ENCODE data around the gene GRIN2A.

The GRIN2A gene

DNA sequence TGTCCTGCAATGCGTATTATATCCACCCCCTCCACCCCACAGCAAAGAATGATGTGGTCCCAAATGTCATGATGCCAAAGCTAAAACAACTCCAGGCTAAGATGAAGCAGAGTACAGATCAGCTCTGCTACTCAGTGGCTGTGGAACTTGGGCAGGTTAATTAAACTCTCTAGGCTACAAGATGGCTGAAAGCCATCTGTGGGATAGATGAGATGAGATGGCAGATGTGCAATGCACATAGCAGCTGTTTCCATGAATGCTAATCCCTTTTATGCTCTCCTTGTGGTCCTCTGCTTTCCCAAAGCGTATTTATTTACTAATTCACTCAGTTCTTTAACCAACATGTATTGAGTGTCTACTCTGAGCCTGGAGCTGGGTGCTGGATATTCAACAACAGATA is 114.4 kb downstream of the GRIN2A start:
- no peaks in the 10 kb centered on the region for H3K9me3 Mint-ChIP-seq (ENCODE audit: low read depth)
- H3K4me1 Mint-ChIP-seq (ENCODE audit: low read depth): no peaks in the 10 kb centered on the region
- no peak overlapping the region for H3K4me3 Mint-ChIP-seq
- no peak overlapping the region for H3K27ac Mint-ChIP-seq
- peaks cover 2% of the 10 kb centered on the region for H3K27me3 Mint-ChIP-seq
- H3K36me3 Mint-ChIP-seq: no peaks in the 10 kb centered on the region

DNA sequence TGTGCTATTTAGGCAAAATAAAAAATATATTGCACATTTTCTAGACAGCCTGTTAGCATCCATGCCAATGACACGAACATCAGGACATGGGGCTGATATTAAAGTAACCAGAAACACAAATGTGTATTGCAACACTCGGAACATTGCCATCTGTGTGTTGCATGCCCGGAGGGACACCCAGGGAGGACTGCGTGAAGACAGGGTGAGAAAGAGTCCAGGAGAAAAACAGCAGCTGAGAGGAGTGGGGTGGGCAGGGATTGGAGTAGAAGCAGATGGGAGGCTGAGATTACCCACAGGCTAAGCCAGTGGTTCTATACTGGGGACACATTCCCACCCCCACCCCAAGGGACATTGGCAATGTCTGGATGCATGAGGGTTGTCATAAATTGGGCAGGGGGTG is 114.8 kb downstream of the GRIN2A start:
- Mint-ChIP-seq H3K36me3 (no peaks in the 10 kb centered on the region), H3K9me3 (ENCODE audit: low read depth) (no peaks in the 10 kb centered on the region), H3K4me1 (ENCODE audit: low read depth) (no peaks in the 10 kb centered on the region), H3K4me3 (no peak overlapping the region), H3K27ac (no peak overlapping the region), H3K27me3 (peaks cover 2% of the 10 kb centered on the region)

DNA sequence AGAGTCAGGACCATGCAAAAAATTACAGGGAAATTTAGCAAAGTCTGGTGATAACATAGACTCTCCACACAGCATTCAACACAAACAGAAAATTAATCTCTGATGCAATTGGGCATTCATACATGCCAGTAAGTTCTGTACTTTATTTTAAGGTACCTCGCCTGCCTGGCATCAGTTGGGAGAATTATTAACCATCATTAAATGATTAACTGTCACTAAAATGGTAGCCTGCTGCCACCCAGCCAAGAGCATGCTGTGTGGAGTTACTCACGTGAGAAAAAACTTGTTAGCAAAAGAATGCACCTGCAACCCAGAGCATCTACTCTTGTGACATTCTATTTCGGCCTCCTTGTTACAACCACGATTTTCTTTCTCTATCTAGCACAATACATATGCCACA is 117.2 kb downstream of the GRIN2A start:
- H3K27ac Mint-ChIP-seq: no peak overlapping the region
- no peak overlapping the region for H3K4me3 Mint-ChIP-seq
- no peaks in the 10 kb centered on the region for H3K36me3 Mint-ChIP-seq
- H3K27me3 Mint-ChIP-seq: peaks cover 2% of the 10 kb centered on the region
- no peaks in the 10 kb centered on the region for H3K9me3 Mint-ChIP-seq (ENCODE audit: low read depth)
- no peaks in the 10 kb centered on the region for H3K4me1 Mint-ChIP-seq (ENCODE audit: low read depth)

DNA sequence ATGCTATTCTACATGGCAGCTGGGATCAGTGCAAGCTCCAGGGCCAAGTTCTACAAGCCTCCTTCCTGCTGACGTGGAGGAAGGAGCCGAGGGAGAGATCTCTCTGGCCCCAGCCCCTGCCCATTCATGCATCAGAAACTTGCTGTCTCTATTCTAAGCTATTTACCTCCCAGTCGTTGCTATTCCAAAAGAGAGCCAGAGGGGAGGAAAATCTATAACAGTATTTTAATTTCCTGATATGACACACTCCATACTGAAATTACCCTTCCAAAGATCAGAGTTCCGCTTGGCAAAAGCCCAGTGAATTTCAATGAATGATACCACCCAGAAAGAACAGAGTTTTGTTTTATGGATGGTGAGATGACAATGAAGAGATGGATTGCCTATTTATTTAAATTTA is 133.4 kb downstream of the GRIN2A start:
- Mint-ChIP-seq H3K27ac (no peak overlapping the region), H3K36me3 (no peaks in the 10 kb centered on the region), H3K27me3 (peaks cover 5% of the 10 kb centered on the region), H3K9me3 (ENCODE audit: low read depth) (no peaks in the 10 kb centered on the region), H3K4me1 (ENCODE audit: low read depth) (no peaks in the 10 kb centered on the region), H3K4me3 (no peak overlapping the region)

DNA sequence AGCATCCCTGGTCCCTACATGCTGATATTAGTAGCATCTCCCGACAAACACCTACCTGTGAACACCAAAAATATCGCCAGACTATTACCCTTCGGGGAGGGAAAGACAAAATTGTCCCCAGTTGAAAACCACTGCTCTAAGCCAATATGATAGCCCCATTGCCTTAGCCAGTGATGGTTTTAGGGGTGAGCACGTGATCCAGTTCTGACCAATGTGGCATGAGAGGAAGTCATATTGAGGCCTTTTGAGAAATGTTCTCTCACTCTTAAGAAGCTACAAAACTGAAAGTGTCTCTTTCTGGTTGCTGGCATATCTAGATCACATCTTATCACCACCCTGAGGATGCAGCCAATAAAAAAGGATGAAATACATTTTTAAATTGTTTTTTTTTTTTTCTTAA is 136.3 kb downstream of the GRIN2A start:
- H3K36me3 Mint-ChIP-seq: no peaks in the 10 kb centered on the region
- no peak overlapping the region for H3K4me3 Mint-ChIP-seq
- H3K27me3 Mint-ChIP-seq: peaks cover 7% of the 10 kb centered on the region
- H3K4me1 Mint-ChIP-seq (ENCODE audit: low read depth): no peaks in the 10 kb centered on the region
- H3K9me3 Mint-ChIP-seq (ENCODE audit: low read depth): no peaks in the 10 kb centered on the region
- H3K27ac Mint-ChIP-seq: no peak overlapping the region

DNA sequence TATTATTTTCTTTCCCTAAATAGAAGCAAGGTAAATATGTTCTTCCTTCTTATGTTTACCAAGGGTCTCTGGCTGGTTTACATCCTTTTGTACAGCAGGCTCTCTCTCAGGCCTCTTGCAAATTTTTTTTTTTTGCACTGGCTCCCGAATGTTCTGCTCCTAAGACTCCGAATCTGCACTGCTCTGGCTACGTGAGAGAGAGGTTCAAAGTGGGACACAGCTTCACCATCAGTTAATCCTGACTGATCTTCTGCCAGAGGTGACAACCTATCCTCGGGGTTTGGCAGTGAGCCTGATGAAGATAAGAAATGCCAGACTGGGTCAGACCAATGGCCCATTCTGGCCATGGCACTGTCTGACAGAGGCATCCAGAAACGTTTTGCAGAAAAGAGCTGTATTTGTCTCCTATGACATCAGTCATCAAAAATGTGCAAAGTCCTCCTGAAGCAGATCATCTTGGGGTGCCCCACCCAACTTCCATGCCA is 136.9 kb downstream of the GRIN2A start:
- peaks cover 7% of the 10 kb centered on the region for H3K27me3 Mint-ChIP-seq
- no peaks in the 10 kb centered on the region for H3K4me1 Mint-ChIP-seq (ENCODE audit: low read depth)
- H3K27ac Mint-ChIP-seq: no peak overlapping the region
- no peaks in the 10 kb centered on the region for H3K36me3 Mint-ChIP-seq
- no peaks in the 10 kb centered on the region for H3K9me3 Mint-ChIP-seq (ENCODE audit: low read depth)
- no peak overlapping the region for H3K4me3 Mint-ChIP-seq

DNA sequence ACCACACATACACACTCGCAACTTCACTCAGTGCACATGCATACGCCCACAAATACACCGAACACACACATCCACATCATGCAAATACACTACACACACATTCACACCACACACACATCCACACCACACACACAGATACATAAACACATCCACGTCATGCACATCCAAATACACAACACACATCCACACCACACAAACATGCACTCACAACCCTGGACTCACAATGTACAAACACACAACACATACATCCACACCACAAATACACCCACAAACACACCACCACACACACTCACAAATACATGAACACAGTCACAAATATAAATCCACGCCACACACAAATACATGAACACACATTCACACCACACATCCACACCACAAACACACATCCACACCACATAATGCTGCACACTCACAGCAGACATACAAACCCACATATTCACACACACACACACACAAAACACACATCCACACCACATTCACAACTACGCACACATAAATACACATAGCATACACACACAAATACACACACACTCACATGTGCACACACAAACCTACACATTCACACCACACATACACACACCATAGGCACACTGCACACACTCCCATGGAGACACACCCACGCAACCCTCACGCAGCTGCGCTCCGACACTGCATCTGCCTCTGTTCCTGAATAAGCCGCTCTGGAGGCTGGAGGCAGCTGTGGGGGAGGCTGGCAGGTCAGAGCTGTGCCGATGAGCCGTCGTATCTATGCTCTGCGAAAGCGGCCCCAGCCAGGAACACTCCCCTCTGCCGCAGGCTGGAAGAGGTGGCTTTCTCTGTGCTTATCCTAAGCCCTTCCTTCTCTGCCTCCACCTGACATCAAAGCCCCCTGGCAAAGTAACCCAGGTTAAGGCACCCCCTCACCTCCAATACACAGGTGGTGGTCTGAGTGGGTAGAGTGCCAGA is 141.8 kb downstream of the GRIN2A start:
- no peaks in the 10 kb centered on the region for H3K9me3 Mint-ChIP-seq (ENCODE audit: low read depth)
- H3K36me3 Mint-ChIP-seq: no peaks in the 10 kb centered on the region
- H3K27me3 Mint-ChIP-seq: peaks cover 12% of the 10 kb centered on the region
- peaks cover 3% of the 10 kb centered on the region for H3K4me1 Mint-ChIP-seq (ENCODE audit: low read depth)
- H3K4me3 Mint-ChIP-seq: no peak overlapping the region
- no peak overlapping the region for H3K27ac Mint-ChIP-seq

DNA sequence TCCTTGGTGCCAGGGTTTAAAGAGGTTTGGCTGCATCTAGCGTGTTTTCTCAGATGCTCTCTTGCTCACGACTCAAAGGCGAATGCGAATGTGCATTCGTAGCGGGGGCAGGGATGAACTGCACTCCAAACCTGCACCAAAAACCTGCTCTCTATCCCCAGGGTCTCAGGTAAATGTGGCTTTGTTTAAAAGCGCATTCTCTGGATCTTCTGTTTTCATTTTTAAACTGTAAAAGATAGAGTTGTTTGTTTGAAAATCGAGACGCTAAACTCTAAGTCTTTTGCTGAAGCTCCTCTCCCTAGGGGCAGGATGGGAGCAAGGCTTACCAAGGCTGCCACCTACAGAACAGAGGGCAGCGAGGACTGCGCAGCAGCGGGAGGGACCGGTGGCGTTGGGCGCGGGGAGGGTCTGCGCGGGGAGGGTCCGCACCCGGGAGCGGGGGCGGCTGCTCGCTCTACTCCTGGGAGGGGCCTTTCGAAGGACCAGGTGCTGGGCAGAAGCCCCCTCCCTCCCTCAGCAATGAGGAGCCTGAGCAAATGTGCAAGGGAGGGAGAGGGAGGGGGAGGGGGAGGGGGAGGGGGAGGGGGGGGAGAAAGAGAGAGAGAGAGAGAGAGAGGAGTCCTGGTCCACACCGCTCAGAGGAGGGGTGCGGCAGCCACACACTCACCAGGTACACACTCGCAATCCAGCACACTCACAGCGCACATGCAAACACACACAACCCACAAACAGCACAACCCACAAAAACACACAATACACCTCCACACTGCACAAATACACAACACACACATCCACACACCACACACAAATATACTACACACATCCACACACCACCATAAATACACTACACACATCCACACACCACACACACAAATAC is 142.8 kb downstream of the GRIN2A start:
- Mint-ChIP-seq H3K36me3 (no peaks in the 10 kb centered on the region), H3K27me3 (peaks cover 12% of the 10 kb centered on the region), H3K4me1 (ENCODE audit: low read depth) (peaks cover 3% of the 10 kb centered on the region), H3K27ac (no peak overlapping the region), H3K4me3 (no peak overlapping the region), H3K9me3 (ENCODE audit: low read depth) (no peaks in the 10 kb centered on the region)

DNA sequence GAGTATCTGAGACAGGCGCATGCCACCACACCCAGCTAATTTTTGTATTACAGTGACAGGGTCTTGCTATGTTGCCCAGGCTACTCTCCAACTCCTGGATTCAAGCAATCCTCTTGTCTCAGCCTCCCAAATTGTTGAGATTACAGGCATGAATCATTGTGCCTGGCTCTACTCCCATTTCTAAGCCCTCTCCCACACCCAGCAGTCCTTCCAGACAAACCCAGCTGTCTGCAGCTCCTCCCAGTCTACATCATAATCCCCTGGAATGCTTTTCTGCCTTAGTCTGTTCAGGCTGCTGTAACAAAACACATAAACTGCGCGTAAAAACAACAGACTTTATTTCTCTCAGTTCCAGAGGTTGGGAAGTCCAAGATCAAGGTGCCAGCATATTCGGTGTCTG is 144.5 kb downstream of the GRIN2A start:
- Mint-ChIP-seq H3K27ac (no peak overlapping the region), H3K27me3 (peaks cover 12% of the 10 kb centered on the region), H3K36me3 (no peaks in the 10 kb centered on the region), H3K4me3 (no peak overlapping the region), H3K9me3 (ENCODE audit: low read depth) (no peaks in the 10 kb centered on the region), H3K4me1 (ENCODE audit: low read depth) (peaks cover 3% of the 10 kb centered on the region)

DNA sequence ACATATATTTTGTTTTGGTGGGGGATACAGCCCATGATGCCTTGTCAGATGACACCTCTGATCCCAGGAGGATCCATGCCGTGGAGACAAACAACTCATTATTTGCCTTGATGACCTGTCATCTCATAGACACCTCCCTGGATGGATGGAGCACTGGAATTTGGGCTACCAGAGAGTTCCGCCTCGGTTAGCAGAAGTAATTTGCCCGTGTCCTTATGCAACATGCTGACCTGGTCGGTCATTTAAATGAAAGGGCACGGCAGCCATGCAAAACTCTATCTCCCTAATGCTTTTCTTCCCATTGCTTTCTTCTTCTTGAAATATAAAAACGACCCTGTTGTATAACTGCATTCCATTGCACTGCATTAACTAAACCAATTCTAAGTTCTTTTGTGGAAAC is 145.3 kb downstream of the GRIN2A start:
- Mint-ChIP-seq H3K4me3 (no peak overlapping the region), H3K9me3 (ENCODE audit: low read depth) (peaks cover 1% of the 10 kb centered on the region), H3K36me3 (no peaks in the 10 kb centered on the region), H3K27me3 (peaks cover 12% of the 10 kb centered on the region), H3K4me1 (ENCODE audit: low read depth) (peaks cover 3% of the 10 kb centered on the region), H3K27ac (no peak overlapping the region)

DNA sequence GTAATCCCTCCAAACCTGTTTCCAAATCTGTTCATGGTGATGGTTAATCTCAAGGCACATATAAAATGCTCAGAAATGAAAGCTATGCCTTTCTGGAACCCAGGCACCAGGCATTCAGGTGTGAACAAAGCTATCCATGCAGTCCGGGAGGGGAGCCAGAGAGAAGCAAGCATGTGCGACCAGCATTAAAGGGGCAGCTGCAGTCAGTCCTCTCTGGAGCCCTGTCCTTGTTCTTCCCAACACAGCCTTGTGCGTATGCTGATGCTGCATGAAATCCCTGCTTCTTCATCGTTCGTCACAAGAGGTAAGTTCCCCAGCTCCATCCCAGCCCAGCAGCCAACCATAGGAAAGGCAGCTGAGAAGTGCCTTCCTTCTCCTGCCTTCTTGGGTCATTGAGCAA is 148.7 kb downstream of the GRIN2A start:
- Mint-ChIP-seq H3K4me3 (no peak overlapping the region), H3K36me3 (no peaks in the 10 kb centered on the region), H3K27ac (no peak overlapping the region), H3K4me1 (ENCODE audit: low read depth) (no peaks in the 10 kb centered on the region), H3K9me3 (ENCODE audit: low read depth) (peaks cover 4% of the 10 kb centered on the region), H3K27me3 (peaks cover 7% of the 10 kb centered on the region)

DNA sequence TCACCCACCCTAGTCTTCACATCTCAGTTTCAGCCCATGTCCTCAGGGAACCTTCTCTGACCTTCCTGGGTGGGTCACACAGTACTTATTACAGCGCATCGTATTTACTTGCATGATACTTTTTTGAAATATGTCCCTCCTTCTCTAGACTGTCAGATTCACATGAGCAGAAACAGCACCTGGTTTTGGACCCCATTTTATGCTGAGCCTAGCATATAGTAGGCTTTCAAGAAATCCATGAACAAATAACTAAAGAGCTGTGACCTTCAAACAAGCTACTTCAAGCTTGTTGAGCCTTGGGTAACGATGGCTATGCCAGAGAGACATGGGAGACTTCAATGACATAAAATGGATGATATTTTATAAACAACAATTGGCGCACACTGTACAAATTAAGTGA is 150.3 kb downstream of the GRIN2A start:
- Mint-ChIP-seq H3K36me3 (no peaks in the 10 kb centered on the region), H3K27ac (no peak overlapping the region), H3K4me3 (no peak overlapping the region), H3K27me3 (peaks cover 6% of the 10 kb centered on the region), H3K4me1 (ENCODE audit: low read depth) (no peaks in the 10 kb centered on the region), H3K9me3 (ENCODE audit: low read depth) (peaks cover 4% of the 10 kb centered on the region)

DNA sequence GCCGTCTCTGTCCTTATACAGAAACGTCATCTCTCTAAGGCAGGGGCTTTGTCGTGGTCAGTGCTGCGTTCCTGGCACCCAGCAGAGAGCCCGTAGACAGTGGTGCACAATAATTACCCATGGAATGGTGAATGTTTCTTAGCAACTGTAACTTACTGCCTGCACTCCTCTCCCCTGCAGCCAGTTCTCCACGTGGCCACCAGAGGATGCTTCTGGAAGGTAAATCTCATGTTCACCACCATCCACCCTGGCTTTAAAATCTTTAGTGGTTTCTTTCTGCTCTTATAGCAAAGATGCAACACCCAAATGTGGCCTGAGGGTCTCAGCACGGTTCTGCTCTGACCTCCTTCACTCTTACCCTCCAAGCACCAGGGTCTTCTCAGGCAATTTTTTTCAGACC is 150.8 kb downstream of the GRIN2A start:
- no peaks in the 10 kb centered on the region for H3K4me1 Mint-ChIP-seq (ENCODE audit: low read depth)
- no peak overlapping the region for H3K4me3 Mint-ChIP-seq
- peaks cover 3% of the 10 kb centered on the region for H3K27me3 Mint-ChIP-seq
- H3K9me3 Mint-ChIP-seq (ENCODE audit: low read depth): peaks cover 4% of the 10 kb centered on the region
- H3K27ac Mint-ChIP-seq: no peak overlapping the region
- no peaks in the 10 kb centered on the region for H3K36me3 Mint-ChIP-seq

DNA sequence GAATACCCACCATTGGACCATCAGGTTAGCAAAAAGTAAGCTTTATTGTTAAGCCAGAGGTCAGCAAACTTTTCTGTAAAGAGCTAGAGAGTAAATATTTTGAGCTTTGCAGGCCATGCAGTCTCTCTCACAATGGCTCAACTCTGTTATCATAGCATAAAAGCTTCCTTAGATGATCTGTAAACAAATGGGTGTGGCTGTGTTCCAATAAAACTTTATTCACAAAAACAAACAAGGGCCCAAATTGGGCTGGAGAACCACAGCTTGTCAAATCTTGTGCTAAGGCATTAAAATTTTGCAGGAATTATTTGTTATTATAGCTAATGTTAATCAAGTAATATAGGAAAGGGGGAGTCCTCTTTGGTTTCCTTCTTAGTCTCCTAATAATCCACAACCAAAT is 153.6 kb downstream of the GRIN2A start:
- peaks cover 2% of the 10 kb centered on the region for H3K27me3 Mint-ChIP-seq
- H3K36me3 Mint-ChIP-seq: no peaks in the 10 kb centered on the region
- H3K27ac Mint-ChIP-seq: no peak overlapping the region
- no peak overlapping the region for H3K4me3 Mint-ChIP-seq
- no peaks in the 10 kb centered on the region for H3K4me1 Mint-ChIP-seq (ENCODE audit: low read depth)
- peaks cover 4% of the 10 kb centered on the region for H3K9me3 Mint-ChIP-seq (ENCODE audit: low read depth)

DNA sequence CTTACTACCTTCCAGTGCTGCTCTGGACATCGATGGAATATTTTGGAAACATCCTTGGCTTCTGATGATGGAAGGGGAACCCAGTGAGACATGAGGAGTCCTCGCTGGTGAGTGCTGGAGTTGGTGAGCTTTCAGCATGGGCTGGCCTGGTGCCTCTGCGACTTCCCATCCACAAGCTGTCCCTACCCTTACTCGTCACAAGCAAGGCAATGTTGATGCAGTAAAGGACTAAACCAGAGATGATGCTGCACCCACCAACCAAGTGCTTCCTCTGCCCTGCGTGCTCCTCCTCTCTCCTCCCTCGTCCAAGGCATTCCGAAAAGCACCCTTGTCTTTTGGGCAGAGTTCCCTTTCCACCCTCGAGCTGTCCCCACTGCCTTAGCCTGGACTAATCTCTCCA is 154.7 kb downstream of the GRIN2A start:
- Mint-ChIP-seq H3K27me3 (peaks cover 2% of the 10 kb centered on the region), H3K36me3 (no peaks in the 10 kb centered on the region), H3K9me3 (ENCODE audit: low read depth) (peaks cover 4% of the 10 kb centered on the region), H3K27ac (no peak overlapping the region), H3K4me3 (no peak overlapping the region), H3K4me1 (ENCODE audit: low read depth) (no peaks in the 10 kb centered on the region)

All from activated naive CD8-positive, alpha-beta T cell (primary cell).